ENCODE data around the gene PLA2G2E.

DNA sequence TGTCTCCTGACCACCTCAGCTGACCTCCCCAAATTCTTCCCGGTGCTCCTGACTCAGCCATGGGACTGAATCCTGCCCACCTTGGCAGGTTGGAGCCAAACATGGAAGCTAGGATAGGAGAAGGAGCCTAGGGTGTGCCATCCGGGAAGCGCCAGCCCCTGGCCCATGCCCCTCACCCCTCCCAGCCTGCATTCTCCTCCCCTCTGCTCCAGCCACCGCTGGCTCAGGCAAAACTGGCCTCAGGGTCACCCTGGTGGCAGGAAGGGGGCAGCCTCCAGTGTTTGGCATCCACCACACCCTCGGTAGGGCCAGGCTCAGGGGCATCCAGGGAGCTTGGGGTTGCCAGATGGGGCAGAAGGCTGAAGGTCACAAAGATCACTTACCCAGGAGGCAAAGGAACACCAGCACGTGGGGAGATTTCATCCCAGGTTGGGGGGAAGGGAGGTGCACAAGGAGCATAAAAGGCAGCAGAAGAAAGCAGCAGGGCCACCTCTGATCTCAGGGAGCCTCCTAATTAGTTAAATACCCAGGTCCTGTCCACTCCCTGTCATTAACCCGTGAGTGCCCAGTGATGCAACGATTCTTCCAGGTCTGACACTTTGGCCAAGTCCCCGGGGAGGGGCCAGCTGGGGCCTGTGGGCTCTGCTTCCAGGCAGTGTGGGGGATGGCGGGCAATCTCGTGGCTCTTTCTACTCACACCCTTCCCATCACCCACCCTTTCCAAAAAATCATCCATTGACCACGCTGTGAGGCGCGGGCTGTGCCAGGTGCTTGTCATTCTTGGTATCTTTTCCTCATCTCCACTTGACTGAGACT lies at the start of gene PLA2G2E:
- no peak for TF ChIP-seq TCF4 (CRISPR knock-in tag; IDR thresholded peaks at IDR 0.05; ENCODE audit: borderline replicate concordance)
- no peak for TF ChIP-seq OSR1 (CRISPR knock-in tag; IDR thresholded peaks at IDR 0.05)
- TF ChIP-seq PPARA (CRISPR knock-in tag; IDR thresholded peaks at IDR 0.05; ENCODE audit: borderline replicate concordance) = no peak
- no peak for TF ChIP-seq ZFP3 (CRISPR knock-in tag; IDR thresholded peaks at IDR 0.05)
